Caco-2 (cell line): Measurements from ENCODE around the gene MYO10. TPM values are rescaled to one million over a fixed set of nuclear protein-coding genes. Genes with fewer than 3 reads are reported as not detected.

Experiments used
- BruUV-seq: library from RNA; stranded (reverse); fragments of 400-500 nt; replicated peaks from 2 replicates; lab custom pipeline; 2021; lab: Mats Ljungman, UMichigan
- CTCF ChIA-PET: fragments of 300-600 bp; sonication (Branson Sonifier 250); formaldehyde crosslinking; loops from one replicate; lab custom pipeline; 2022; ENCODE audit warnings: antibody characterized with exemption; lab: Charles Lee
- POLR2A ChIA-PET: fragments of 300-600 bp; sonication (Branson Sonifier 250); formaldehyde crosslinking; loops from one replicate; lab custom pipeline; 2022; ENCODE audit warnings: antibody characterized with exemption; lab: Charles Lee
- DNase-seq, 2 experiments: peaks; one replicate each; pipeline versions ENCODE4 v3.0.0 to v3.0.0-alpha.2; 2020 to 2022
- H3K27me3 ChIP-seq: replicated peaks from 2 replicates; pipeline ENCODE4 v1.6.0; 2011; ENCODE audit warnings: low read length; ENCODE audit not compliant: control insufficient read depth, insufficient read depth
- H3K36me3 ChIP-seq: 2 replicates; pipeline ENCODE4 v1.5.1; 2011; ENCODE audit warnings: low read length; ENCODE audit not compliant: control insufficient read depth, insufficient read depth
- H3K4me1 ChIP-seq: fragments of 250-450 bp; sonication (Bioruptor Pico); 2 replicates; pipeline ENCODE4 v1.5.1; 2020; ENCODE audit warnings: mild to moderate bottlenecking
- H3K4me3 ChIP-seq: 2 replicates; pipeline ENCODE4 v1.5.1; 2011; ENCODE audit warnings: low read depth, mild to moderate bottlenecking, control low read depth, low read length
- H3K9me3 ChIP-seq: fragments of 250-450 bp; sonication (Bioruptor Pico); 2 replicates; pipeline ENCODE4 v1.5.1; 2020; ENCODE audit warnings: mild to moderate bottlenecking, moderate library complexity
- H3K27ac Mint-ChIP-seq: one replicate; pipeline ENCODE4 v1.8.0; 2022; ENCODE audit warnings: mixed read lengths; ENCODE audit not compliant: unreplicated experiment
- H3K27me3 Mint-ChIP-seq: one replicate; pipeline ENCODE4 v1.8.0; 2022; ENCODE audit warnings: mixed read lengths; ENCODE audit not compliant: insufficient read depth, unreplicated experiment
- H3K36me3 Mint-ChIP-seq: one replicate; pipeline ENCODE4 v1.8.0; 2022; ENCODE audit warnings: mild to moderate bottlenecking, mixed read lengths; ENCODE audit not compliant: insufficient read depth, unreplicated experiment
- H3K4me1 Mint-ChIP-seq: one replicate; pipeline ENCODE4 v1.8.0; 2022; ENCODE audit warnings: low read depth, mixed read lengths; ENCODE audit not compliant: unreplicated experiment
- H3K4me3 Mint-ChIP-seq: one replicate; pipeline ENCODE4 v1.8.0; 2022; ENCODE audit warnings: mild to moderate bottlenecking, moderate library complexity, mixed read lengths; ENCODE audit not compliant: unreplicated experiment
- H3K9me3 Mint-ChIP-seq: one replicate; pipeline ENCODE4 v1.8.0; 2022; ENCODE audit warnings: mixed read lengths; ENCODE audit not compliant: unreplicated experiment
- CTCF ChIP-seq, 2 experiments: fragments of 200-600 bp in 1 of 2; IDR thresholded peaks; 1 replicate in 1 of 2; 2 replicates in 1 of 2; pipeline versions ENCODE4 v1.5.1 to v1.8.0; 2011 to 2022; ENCODE audit warnings: antibody characterized with exemption in 1 of 2, control low read depth in 1 of 2, inconsistent platforms in 1 of 2, low read depth in 1 of 2, low read length in 1 of 2, mild to moderate bottlenecking in 1 of 2, moderate library complexity in 1 of 2; ENCODE audit not compliant: insufficient read depth in 1 of 2, severe bottlenecking in 1 of 2, unreplicated experiment in 1 of 2
- intact Hi-C: fragments of 100-400 bp; cut with micrococcal nuclease; formaldehyde crosslinking; loops from one replicate; pipeline ENCODE4 v1.10.0; 2022; ENCODE audit not compliant: unreplicated experiment
- total RNA-seq: library from RNA; stranded (reverse); gene quantifications from 2 replicates; pipeline ENCODE4 v1.2.3, GENCODE V29; 2022

Gene MYO10
- total RNA-seq, 1 experiment from 2014 or later = 67.6 TPM

- DNase-seq = no peak
- POLR2A ChIA-PET = no interaction called here
- H3K9me3 ChIP-seq = 0 out of 2 replicates have a peak, but pooled peaks cover 3% of the 10 kb centered on the region
- H3K27me3 Mint-ChIP-seq = no peaks in the 10 kb centered on the region
- H3K9me3 Mint-ChIP-seq = no peaks in the 10 kb centered on the region
- TF ChIP-seq CTCF (IDR thresholded peaks at IDR 0.05; ENCODE audit: insufficient read depth in 1 of 2, low read depth in 1 of 2, low read length in 1 of 2, severe bottlenecking in 1 of 2, unreplicated experiment in 1 of 2) = no peak
- no peaks in the 10 kb centered on the region for H3K4me1 ChIP-seq
- no TSS peak for BruUV-seq
- peaks cover 64% of the 10 kb centered on the region for H3K36me3 Mint-ChIP-seq
- intact Hi-C loops = no loop called here
- peaks cover 17% of the 10 kb centered on the region for H3K4me1 Mint-ChIP-seq
- H3K27ac Mint-ChIP-seq = no peak overlapping the region
- no peaks in the 10 kb centered on the region for H3K27me3 ChIP-seq
- no peaks in the 10 kb centered on the region for H3K36me3 ChIP-seq
- H3K4me3 Mint-ChIP-seq = no peak overlapping the region
- CTCF ChIA-PET = interaction anchor here (0.6 kb wide), 1 partner anchor 104 kb away, joined by 7 read pairs; no protein-coding TSS in a partner anchor
- H3K4me3 ChIP-seq = no peak overlapping the region
Measured at GRCh38 chr5:16856531-16856930, 79.6 kb downstream of the MYO10 start.

GRCh38 chr5:16855898-16856297 is 80.2 kb downstream of the MYO10 start:
- Mint-ChIP-seq H3K4me3 (no peak overlapping the region), H3K27me3 (no peaks in the 10 kb centered on the region), H3K4me1 (peaks cover 17% of the 10 kb centered on the region), H3K27ac (no peak overlapping the region), H3K9me3 (no peaks in the 10 kb centered on the region), H3K36me3 (peaks cover 64% of the 10 kb centered on the region)
- 0 out of 2 replicates have a peak, but pooled peaks cover 3% of the 10 kb centered on the region for H3K9me3 ChIP-seq
- no TSS peak for BruUV-seq
- no peaks in the 10 kb centered on the region for H3K4me1 ChIP-seq
- intact Hi-C loops = no loop called here
- DNase-seq = no peak
- TF ChIP-seq CTCF (IDR thresholded peaks at IDR 0.05; ENCODE audit: insufficient read depth in 1 of 2, low read depth in 1 of 2, low read length in 1 of 2, severe bottlenecking in 1 of 2, unreplicated experiment in 1 of 2) = no peak
- ChIA-PET CTCF (no interaction called here), POLR2A (no interaction called here)
- H3K27me3 ChIP-seq = no peaks in the 10 kb centered on the region
- no peaks in the 10 kb centered on the region for H3K36me3 ChIP-seq
- no peak overlapping the region for H3K4me3 ChIP-seq

- intact Hi-C loops = no loop called here
- CTCF ChIA-PET = no interaction called here
- Histone ChIP-seq H3K36me3 (no peaks in the 10 kb centered on the region), H3K27me3 (no peaks in the 10 kb centered on the region), H3K9me3 (0 out of 2 replicates have a peak, but pooled peaks cover 3% of the 10 kb centered on the region), H3K4me3 (no peak overlapping the region), H3K4me1 (no peaks in the 10 kb centered on the region)
- no peak for TF ChIP-seq CTCF (IDR thresholded peaks at IDR 0.05; ENCODE audit: insufficient read depth in 1 of 2, low read depth in 1 of 2, low read length in 1 of 2, severe bottlenecking in 1 of 2, unreplicated experiment in 1 of 2)
- H3K27ac Mint-ChIP-seq = no peak overlapping the region
- H3K27me3 Mint-ChIP-seq = no peaks in the 10 kb centered on the region
- peaks cover 62% of the 10 kb centered on the region for H3K36me3 Mint-ChIP-seq
- peaks cover 17% of the 10 kb centered on the region for H3K4me1 Mint-ChIP-seq
- H3K9me3 Mint-ChIP-seq = no peaks in the 10 kb centered on the region
- POLR2A ChIA-PET = no interaction called here
- DNase-seq = no peak
- no peak overlapping the region for H3K4me3 Mint-ChIP-seq
- no TSS peak for BruUV-seq
Measured at GRCh38 chr5:16855485-16855884, 80.6 kb downstream of the MYO10 start.
